Upper lobe of right lung (tissue), 1 donor: ENCODE measurements around the gene TFAP2B. TPM values are rescaled to one million over a fixed set of nuclear protein-coding genes. Genes with fewer than 3 reads are reported as not detected.

ENCODE experiments used
- ATAC-seq: fragments of 200-7000 bp; cut with Tn5 transposase; one replicate; pipeline ENCODE4 v1.9.1; 2020; ENCODE audit warnings: mild to moderate bottlenecking, moderate library complexity
- DNase-seq: peaks from one replicate; pipeline ENCODE4 v3.0.0-alpha.2; 2020
- H3K27ac ChIP-seq: fragments of 200-600 bp; one replicate; pipeline ENCODE4 v1.8.0; 2022
- H3K27me3 ChIP-seq: fragments of 200-600 bp; one replicate; pipeline ENCODE4 v1.8.0; 2022; ENCODE audit warnings: mild to moderate bottlenecking
- H3K36me3 ChIP-seq: fragments of 200-600 bp; one replicate; pipeline ENCODE4 v1.8.0; 2022
- H3K4me1 ChIP-seq: fragments of 200-600 bp; one replicate; pipeline ENCODE4 v1.8.0; 2022
- H3K4me3 ChIP-seq: fragments of 200-600 bp; one replicate; pipeline ENCODE4 v1.8.0; 2022; ENCODE audit warnings: mild to moderate bottlenecking
- H3K9me3 ChIP-seq: fragments of 200-600 bp; one replicate; pipeline ENCODE4 v1.8.0; 2022
- intact Hi-C: fragments of 100-400 bp; cut with DNase I; formaldehyde crosslinking; loops from one replicate; pipeline ENCODE4 v1.11.0; 2022
- total RNA-seq: library from RNA; stranded (reverse); fragmentation: NEBNext Ultra II Directional; extraction: Animal tissue kit (Norgen Biotek cat#: 25700); gene quantifications from one replicate; pipeline ENCODE4 v1.2.1, GENCODE V29; 2021
- TF ChIP-seq, protein P1 (sequence below): fragments of 200-600 bp; IDR thresholded peaks from one replicate; pipeline ENCODE4 v1.8.0; 2022; ENCODE audit warnings: antibody characterized with exemption
- donor health status: DM: no; HTN: yes; CAD: no; lungs with severe emphysema.

TFAP2B gene
- total RNA-seq, 1 donor from 2014 or later: not detected

DNA sequence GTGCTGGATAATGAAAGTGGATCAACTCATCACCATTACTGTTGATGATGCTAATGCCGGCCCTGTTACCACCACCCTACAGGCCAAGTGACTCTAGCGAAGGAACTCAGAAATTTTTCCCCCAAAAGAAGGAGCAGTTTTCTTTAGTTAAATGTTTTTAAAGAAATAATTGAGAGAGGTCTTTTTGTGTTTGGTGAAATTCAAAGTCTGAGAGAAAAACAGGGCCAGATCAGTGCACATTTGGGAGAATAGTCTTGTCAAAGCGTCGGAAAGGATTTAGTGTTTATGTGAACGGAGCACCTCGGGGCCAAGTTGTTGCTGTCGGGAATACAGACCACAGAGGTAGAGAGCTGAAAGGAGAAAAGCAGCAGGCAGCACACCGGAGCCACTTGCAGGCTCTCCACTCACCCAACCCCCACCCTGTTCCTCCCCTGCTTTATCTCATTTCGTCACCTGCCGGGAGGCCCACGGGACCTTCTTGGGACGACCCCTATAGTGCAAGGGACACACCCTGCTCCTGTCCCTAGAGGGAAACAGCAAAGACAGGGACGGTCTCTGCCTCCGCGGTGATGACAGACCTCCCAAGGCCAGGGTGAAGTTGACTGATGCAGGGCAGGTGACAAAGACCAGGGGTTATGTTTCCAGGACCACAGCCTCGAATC lies 6.8 kb downstream of the TFAP2B start:
- intact Hi-C loops: no loop called here
- Histone ChIP-seq H3K27me3 (peaks cover 99% of the 10 kb centered on the region), H3K4me1 (peaks cover under 1% of the 10 kb centered on the region), H3K9me3 (no peaks in the 10 kb centered on the region), H3K4me3 (no peak overlapping the region), H3K27ac (no peak overlapping the region), H3K36me3 (no peaks in the 10 kb centered on the region)
- no peak for DNase-seq
- TF ChIP-seq, protein P1, sequence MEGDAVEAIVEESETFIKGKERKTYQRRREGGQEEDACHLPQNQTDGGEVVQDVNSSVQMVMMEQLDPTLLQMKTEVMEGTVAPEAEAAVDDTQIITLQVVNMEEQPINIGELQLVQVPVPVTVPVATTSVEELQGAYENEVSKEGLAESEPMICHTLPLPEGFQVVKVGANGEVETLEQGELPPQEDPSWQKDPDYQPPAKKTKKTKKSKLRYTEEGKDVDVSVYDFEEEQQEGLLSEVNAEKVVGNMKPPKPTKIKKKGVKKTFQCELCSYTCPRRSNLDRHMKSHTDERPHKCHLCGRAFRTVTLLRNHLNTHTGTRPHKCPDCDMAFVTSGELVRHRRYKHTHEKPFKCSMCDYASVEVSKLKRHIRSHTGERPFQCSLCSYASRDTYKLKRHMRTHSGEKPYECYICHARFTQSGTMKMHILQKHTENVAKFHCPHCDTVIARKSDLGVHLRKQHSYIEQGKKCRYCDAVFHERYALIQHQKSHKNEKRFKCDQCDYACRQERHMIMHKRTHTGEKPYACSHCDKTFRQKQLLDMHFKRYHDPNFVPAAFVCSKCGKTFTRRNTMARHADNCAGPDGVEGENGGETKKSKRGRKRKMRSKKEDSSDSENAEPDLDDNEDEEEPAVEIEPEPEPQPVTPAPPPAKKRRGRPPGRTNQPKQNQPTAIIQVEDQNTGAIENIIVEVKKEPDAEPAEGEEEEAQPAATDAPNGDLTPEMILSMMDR: no peak
- no peak for ATAC-seq

DNA sequence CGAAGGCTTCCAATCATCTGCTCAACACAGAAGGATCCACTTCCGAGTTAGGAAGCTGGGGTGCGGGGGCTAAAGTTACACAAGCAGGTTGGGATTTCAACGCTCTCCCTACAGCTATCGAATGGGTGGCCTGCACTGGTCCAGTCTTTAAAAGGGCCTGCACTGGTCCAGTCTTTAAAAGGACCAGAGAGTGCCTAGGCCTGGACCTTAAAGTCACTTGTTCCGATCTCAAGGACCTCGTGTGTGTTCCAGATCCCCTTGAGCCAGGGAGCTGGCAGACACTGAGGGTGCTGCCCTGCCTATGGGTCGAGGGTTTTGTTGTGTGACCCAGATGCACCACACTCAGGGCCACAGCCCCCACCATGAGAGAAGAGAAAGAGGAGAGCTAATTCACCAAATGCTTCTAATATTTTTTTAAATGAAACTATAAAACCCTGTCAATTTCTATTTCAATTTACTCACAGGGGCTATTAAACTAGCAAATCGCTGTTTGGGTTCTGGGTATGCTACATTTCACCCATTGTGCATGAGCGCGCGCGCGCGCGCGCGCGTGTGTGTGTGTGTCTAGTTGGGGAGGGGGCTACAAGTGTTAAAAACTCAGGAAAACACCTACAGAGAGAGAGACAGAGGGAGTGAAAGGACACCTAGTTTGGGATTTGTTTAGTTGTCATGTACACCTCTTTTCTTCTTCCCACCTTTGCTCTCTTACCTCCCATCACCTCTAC lies 7.5 kb downstream of the TFAP2B start:
- no peaks in the 10 kb centered on the region for H3K9me3 ChIP-seq
- H3K36me3 ChIP-seq: no peaks in the 10 kb centered on the region
- no peak overlapping the region for H3K27ac ChIP-seq
- TF ChIP-seq, protein P1: no peak
- H3K4me1 ChIP-seq: no peaks in the 10 kb centered on the region
- H3K4me3 ChIP-seq: no peak overlapping the region
- DNase-seq: no peak
- ATAC-seq: no peak
- H3K27me3 ChIP-seq: peaks cover 94% of the 10 kb centered on the region
- intact Hi-C loops: no loop called here

DNA sequence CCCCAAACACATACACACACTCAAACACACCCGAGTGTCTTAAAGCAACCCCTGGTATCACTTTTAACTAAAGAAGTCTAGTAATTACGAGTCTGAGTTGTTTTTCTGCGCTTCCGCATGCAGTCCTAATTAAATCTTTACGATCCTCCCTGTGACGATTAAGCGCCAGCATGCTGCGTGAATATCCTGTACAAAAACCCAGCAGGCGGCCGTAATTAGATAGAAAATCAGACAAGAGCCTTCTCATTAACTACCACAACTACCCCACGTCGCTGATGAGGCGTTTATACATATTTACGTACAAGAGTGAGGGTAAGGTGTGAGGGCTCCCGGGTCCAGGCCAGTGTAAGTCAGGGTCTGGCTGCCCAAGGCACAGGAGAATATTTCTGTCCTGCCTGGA lies 8.1 kb downstream of the TFAP2B start:
- Histone ChIP-seq H3K36me3 (no peaks in the 10 kb centered on the region), H3K27ac (no peak overlapping the region), H3K27me3 (peaks cover 88% of the 10 kb centered on the region), H3K4me1 (no peaks in the 10 kb centered on the region), H3K9me3 (no peaks in the 10 kb centered on the region), H3K4me3 (no peak overlapping the region)
- intact Hi-C loops: no loop called here
- DNase-seq (no peak), ATAC-seq (no peak)
- TF ChIP-seq, protein P1: no peak

DNA sequence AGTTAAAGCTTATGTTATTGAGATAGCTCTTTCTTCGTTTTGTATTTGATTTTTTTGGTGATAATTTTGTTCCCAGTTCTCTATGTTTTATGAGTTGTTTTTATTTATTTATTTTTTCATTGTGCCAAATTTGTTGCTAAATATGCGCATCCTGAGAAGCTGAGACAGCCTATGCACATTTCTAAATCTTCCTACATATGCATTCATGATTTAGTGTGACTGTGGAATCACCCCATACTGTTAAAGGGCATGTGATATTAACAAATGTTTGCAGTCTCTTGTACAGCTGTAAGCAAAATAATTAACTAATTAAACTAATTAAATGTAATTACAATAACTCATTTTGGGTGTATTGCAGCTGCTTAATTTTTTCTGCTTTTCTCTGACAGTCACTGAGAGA lies 10.4 kb downstream of the TFAP2B start:
- Histone ChIP-seq H3K36me3 (no peaks in the 10 kb centered on the region), H3K27ac (no peak overlapping the region), H3K9me3 (no peaks in the 10 kb centered on the region), H3K4me1 (no peaks in the 10 kb centered on the region), H3K27me3 (peaks cover 75% of the 10 kb centered on the region), H3K4me3 (no peak overlapping the region)
- DNase-seq (no peak), ATAC-seq (no peak)
- intact Hi-C loops: no loop called here
- TF ChIP-seq, protein P1: no peak

DNA sequence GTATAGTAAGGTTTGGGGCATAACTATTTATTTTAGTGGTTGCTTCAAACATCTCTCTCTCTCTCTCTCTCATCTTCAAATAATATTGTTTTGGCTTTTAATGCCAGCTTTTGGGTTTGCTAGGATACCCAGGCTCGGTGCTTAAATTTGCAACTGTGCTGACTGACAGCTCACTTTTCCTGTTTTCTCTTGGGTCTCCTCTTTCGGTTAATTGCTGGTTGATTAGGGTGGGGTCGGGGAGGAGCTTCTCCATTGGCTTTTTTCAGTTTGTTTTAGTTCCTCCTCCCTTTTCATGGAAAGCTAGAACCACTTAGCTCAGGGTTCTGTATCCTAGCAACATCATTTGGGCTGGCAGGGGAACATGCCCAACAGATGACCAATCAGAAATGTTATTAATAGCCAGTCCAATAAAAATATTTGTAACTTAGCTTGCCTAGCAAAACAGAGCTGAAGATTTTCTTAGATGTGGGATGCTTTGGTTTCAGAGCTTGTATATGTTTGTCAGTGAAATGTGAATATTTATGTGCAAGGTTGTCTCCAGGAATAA lies 11.3 kb downstream of the TFAP2B start:
- no peaks in the 10 kb centered on the region for H3K4me1 ChIP-seq
- intact Hi-C loops: no loop called here
- H3K27me3 ChIP-seq: peaks cover 72% of the 10 kb centered on the region
- H3K27ac ChIP-seq: no peak overlapping the region
- no peaks in the 10 kb centered on the region for H3K9me3 ChIP-seq
- DNase-seq (no peak), ATAC-seq (no peak)
- no peaks in the 10 kb centered on the region for H3K36me3 ChIP-seq
- H3K4me3 ChIP-seq: no peak overlapping the region
- TF ChIP-seq, protein P1: no peak
